Measurements from ENCODE around the gene SMARCA4.

Gene SMARCA4

GRCh38 chr19:11017275-11018035 lies 56.6 kb downstream of the SMARCA4 start:
- no peak for DNase-seq

DNA sequence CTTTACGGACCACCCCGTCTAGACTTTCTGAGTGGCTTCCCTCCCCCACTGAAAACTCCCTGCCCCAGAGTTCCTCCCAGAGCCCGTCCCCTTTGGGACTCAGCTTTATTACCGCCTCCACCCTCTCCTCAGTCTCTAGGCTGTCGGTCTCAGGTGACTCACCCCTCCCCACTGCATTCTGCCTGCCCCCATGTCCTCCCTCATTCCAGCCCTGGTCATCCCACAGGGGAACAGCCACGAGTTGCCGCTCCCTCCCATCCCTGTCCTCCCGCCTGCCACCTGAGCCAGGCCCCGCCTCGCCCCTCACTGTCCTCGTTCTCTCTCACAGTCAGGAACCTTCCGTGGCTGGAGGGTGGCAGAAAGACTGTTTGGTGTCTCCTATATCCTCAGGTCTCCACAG lies 57.3 kb downstream of the SMARCA4 start:
- no peak for DNase-seq

GRCh38 chr19:11018763-11019162 lies 57.9 kb downstream of the SMARCA4 start:
- DNase-seq = no peak

DNA sequence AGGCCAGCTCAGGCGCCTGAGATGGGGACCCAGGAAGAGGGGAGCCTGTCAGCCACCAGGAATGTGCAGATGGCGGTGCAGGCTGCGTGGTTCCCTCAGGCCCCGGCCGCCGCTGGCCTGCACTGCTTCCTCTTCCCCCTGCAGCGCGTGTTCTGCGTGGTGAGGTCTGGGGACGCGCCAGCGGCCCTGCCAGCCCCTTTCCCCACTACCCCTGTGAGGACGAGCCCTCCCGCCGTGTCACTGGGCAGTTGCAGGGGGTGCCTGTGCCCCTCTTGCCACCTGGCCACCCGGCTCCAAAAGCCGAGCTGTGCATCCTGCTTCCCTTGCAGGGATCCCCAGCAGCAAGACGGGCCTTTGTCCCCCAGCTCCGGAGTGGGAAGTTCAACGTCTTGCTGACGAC lies 58.4 kb downstream of the SMARCA4 start:
- DNase-seq = no peak

DNA sequence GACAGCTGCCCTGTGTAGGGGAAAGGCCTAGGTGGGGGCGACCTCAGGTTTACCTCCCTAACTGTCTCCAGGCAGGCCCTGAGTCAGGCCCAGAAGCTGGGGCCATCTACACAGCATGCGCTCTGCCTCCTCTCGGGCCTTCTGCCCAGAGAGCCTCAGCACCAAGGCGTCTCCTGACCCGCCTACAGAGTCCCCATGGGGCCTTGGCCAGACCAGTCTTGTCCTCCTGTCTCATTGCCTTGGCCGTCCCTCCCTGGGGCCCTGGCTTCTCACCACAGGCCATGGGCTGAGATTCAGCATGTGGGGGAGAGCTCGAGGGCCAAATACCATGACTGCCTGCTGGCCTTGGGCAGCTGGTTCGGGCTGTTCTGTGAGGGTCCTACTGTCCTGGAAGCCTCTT lies 59.0 kb downstream of the SMARCA4 start:
- no peak for DNase-seq

GRCh38 chr19:11020423-11020822 lies 59.6 kb downstream of the SMARCA4 start:
- DNase-seq = no peak

- DNase-seq = no peak
Measured at GRCh38 chr19:11020982-11021759, 60.3 kb downstream of the SMARCA4 start.

GRCh38 chr19:11021760-11022144 lies 60.9 kb downstream of the SMARCA4 start:
- DNase-seq = no peak

DNA sequence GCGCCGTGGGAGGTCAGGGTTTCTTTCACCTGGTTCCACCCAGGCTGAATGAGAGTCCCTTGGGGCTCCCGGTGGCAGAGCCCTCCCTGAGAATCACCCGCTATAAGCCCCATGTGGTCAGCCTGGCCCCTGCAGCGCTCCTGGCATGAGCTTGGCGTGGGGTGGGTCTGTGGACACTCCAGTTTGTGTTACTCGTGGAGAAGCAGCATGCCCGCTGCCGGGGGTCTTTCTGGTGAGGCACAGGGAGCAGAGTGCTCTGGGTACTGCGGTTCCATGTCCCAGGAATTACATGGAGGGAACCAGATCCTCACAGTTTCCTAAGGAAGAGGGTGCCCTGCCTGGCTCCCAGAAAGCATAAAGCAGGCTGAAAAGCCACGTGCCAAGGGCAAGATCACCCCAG lies 62.2 kb downstream of the SMARCA4 start:
- no peak for DNase-seq

- DNase-seq = no peak
Measured at GRCh38 chr19:11023710-11024109, 62.9 kb downstream of the SMARCA4 start.

DNA sequence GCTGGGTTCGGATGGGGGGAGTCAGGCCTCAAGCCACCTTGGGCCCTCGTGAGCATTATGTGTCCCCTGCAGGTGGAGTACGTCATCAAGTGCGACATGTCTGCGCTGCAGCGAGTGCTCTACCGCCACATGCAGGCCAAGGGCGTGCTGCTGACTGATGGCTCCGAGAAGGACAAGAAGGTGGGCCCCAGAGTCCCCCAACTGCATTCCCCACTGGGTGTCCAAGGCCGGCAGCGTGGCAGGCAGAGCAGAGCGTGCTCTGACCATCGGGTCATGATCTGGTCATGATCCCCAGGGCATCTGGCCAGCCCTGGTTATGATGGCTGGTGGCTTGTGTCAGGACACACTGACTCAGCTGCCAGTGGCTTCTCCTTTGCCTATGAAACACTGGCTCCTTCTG lies 63.4 kb downstream of the SMARCA4 start:
- DNase-seq = no peak

GRCh38 chr19:11025006-11025405 lies 64.2 kb downstream of the SMARCA4 start:
- no peak for DNase-seq

DNA sequence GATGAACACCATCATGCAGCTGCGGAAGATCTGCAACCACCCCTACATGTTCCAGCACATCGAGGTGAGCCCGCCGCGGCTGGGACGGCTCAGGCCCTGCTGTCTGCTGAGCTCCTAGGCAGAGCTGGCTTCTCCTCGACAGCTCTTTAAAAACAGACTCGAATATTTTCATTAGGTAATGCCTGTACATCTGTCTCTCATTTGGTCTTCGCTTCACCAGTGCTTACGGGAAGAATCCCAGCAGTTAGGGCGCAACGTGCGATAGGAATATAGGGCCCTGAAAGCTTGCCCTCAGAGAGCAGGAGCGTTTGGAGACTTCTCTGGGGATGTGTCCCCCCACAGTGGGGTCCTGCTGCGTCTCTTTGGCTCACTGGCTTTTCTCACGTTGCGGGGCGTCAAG lies 64.6 kb downstream of the SMARCA4 start:
- no peak for DNase-seq

GRCh38 chr19:11025997-11026396 lies 65.2 kb downstream of the SMARCA4 start:
- no peak for DNase-seq

DNA sequence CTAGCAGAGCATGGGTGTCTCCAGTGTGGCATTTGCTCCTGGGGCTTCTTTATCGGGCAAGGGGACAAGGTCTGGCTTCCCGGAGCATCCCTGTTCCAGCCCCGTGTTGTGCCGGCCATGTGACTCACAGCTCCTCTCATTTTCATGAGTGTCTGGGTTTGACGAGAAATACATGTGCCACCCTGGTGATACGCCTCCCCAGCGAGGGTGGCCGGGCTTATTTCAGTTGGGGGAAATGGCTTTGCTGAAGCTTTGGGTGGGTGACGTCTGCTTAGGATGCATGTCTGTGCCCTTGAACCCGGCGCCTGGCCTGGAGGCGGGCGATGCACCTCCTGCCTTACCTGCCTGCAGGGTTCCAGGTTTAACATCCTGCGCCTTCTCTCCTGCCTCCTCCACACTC lies 66.6 kb downstream of the SMARCA4 start:
- DNase-seq = no peak

DNA sequence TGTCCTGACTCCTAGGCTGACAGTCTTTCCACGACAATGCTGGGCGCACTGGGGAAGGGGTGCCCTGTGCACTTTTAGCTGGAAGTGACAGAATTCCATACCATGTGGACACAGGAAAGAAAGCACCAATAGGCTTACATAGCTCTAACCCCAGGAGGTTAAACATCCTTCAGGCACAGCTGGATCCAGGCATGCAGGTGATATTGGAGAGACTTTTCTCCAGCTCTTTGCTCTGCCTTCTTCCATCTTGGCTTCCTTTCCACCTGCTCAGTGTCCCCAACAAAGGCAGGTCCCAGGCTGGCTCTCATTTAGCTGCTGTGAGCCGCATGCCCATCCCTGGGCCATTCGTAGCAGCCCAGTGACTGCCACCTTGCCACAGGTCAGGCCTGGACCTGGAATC lies 67.3 kb downstream of the SMARCA4 start:
- no peak for DNase-seq

DNA sequence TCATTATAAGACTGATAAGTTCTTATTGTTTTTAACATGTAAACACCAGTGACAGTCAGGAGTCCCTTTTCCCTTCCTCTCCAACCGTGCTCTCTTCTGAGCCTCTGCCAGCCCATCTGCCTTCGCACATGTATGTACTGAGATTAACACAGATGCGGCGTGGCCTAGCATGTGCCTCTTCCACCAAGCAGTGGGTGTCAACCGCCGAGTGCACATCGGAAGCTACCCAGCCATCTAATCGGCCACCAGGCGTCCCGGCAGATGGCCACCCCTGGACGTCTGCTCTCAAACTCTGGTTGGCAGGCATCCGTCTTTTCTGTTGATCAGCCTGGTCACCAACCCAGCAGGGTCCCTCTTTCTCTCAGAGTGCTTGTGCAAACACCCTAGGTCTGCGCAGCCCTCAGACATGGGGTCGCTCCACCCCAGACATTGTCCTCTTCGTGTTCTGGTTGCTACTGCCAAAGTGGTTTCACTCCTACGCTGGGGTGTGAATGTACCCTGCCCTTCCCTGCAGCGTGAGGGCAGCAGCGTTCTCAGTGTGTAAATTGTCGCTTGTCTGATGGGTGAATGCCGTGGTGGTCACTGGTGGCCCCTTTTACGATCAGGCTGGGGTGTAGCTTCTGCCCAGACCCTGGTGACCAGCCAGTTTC lies 70.7 kb downstream of the SMARCA4 start:
- no peak for DNase-seq

DNA sequence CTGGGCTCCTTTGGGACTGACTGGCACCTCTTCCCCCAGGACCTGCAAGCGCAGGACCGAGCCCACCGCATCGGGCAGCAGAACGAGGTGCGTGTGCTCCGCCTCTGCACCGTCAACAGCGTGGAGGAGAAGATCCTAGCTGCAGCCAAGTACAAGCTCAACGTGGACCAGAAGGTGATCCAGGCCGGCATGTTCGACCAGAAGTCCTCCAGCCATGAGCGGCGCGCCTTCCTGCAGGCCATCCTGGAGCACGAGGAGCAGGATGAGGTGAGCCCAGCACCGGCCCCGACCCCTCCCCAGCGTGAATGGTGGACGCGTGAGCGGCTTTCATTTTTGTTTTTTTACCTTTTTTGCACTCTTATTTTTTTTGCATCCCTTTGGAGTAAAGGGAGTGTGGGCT lies 72.4 kb downstream of the SMARCA4 start:
- DNase-seq = no peak

DNA sequence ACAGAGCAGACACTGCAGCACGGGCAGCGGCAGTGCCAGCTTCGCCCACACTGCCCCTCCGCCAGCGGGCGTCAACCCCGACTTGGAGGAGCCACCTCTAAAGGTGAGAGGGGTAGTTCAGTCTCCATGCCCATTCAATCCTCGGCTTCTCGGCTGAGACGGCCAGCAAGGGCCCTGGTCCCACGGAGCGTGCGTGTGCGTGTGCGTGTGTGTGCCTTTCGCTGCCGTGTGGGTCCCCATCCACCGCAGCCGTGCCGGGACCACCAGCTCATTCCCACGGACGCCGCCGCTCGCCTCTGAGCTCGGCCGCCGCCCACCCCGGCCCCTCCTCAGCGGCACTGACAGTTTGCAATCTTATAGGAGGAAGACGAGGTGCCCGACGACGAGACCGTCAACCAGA lies 72.9 kb downstream of the SMARCA4 start:
- no peak for DNase-seq

GRCh38 chr19:11034449-11035213 lies 73.8 kb downstream of the SMARCA4 start:
- no peak for DNase-seq

- DNase-seq = peak; percentile 89
Measured at GRCh38 chr19:11035441-11036377, 74.9 kb downstream of the SMARCA4 start.

- no peak for DNase-seq
Measured at GRCh38 chr19:11038511-11038910, 77.7 kb downstream of the SMARCA4 start.
